UCSD-AML1 (cell line): ENCODE data around the gene HS3ST1.
A peak's percentile ranks its signal among the peaks of the same experiment; 100 is the strongest.

ENCODE experiments used
- DNase-seq: peaks from one replicate; lab custom pipeline; 2025; ENCODE audit not compliant: unreplicated experiment; lab: John Stamatoyannopoulos, UW

Gene HS3ST1

DNA sequence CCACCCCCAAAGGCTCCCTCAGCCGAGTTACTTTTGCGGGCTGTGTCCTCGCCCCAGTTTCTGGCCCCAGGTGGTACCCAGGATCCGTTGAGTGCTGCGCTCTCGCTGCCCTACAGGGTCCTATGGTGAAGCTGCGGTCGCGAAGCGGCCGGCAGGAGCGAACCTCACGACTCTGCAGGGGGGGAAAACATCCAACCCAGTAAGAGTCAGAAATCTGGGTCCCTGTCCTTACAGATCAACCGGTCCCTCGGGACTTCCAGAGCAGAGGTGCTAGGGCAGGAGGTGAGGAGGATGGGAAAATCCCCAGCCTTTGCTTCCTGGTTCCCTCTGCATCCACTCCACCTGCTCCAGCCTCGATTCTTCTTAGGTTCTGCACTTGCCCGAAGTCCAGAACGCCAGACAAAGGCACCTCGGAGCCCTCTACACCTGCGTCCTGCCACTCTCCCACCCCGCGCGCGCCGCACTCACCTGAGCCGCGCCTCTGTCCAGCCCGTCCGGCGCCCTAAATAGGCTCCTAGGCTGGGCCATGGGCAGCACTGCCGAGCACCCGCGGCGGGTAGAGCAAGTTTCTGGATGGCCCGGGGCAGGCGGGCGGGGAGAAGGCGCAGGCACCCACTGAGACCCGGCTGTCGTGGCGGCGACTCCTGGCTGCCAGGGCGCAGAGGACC, at the start of gene HS3ST1:
TSS of gene HS3ST1 (minus strand) at position 664 of the 668 bp plus-strand sequence. CDS start 28,889 bp downstream, outside the sequence.
- no peak for DNase-seq

DNA sequence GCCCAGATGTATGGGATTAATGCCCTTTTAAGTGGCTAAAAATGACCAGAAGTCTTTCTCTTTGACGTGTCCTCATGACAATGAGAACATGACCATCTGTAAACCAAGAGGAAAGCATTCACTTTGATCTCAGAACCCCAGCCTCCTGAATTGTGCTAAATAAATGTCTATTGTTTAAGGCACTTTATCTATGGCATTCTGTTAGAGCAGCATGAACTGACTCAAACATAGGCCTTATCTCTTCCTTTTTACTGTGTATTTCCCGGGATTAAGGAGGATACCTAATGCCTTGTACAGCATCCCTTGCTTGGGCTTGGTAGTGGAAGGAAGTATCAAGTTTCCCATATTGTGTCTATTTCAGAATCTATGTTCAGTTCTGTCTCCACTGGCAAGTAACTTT, 47.2 kb upstream of the HS3ST1 start:
- no peak for DNase-seq

DNA sequence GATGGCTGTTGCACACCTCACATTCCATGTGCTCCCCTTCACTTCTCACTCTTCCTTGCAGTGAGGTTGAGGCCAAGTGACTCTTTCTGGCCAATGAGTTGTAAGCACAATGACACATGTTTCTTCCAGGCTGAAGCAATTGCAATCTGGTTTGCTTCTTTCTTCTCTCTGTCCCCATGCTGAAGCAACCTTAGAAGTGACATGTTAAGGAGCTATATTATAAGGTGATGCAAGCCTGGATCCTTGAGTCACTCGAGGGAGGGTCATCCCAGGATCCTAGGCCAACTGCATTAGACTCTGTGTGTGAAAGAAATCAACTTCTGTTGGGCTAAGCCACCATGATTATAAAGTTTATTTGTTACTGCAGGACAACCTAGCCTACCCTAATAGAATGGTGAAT, 45.5 kb upstream of the HS3ST1 start:
- DNase-seq: no peak

DNA sequence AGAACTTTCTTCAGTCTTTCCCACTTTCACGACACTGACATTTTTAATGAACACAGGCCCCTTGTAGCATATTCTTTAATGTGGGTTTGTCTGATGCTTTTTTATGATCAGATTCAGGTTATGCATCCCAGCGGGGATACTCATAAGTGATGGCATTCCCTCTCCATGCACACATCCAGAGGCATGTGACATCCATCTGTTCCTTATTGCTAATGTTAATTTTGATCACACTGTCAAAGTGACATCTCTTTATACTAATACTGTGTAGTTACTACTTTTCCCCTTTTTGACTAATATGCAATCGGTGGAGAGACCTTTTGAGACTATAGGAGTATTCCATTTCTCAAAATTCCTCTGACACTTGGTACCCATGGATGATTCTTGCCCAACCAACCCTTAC, 43.8 kb upstream of the HS3ST1 start:
- DNase-seq: no peak

DNA sequence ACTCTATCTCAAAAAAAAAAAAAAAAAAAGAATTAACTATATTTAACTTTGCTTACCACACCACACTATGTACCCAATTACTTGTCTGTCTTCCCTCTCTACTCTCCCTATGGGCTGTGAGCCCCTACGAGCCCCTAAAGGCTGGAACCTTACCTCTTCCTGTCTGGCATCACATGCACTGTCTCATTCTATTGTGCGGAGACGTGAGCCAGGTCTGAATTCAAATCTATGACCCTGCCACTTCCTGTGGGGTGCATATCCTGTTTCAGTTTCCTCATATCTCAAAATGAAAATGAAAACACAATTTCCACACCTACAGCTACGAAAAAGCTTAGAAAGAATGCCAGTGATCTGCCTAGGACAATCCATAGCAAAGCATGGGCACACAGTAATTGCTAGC, 42.9 kb upstream of the HS3ST1 start:
- DNase-seq: peak; percentile 56

DNA sequence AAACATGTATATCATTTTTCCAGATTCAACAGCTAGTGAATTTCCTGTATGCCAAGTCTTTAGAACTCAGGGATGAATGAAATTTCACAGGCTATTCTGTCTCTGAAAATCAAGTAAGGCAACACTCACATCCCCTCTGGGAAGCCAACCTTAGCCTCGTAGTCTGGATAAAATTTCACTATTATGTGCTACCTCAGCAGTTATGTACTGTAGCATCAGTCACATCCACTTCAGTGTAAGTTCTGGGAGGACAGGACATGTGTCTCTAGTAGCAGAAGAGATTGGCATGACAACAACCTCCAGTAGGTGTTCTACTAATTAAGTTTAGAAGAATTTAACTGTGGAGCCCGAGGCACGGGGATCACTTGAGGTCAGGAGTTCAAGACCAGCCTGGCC, 42.4 kb upstream of the HS3ST1 start:
- no peak for DNase-seq

DNA sequence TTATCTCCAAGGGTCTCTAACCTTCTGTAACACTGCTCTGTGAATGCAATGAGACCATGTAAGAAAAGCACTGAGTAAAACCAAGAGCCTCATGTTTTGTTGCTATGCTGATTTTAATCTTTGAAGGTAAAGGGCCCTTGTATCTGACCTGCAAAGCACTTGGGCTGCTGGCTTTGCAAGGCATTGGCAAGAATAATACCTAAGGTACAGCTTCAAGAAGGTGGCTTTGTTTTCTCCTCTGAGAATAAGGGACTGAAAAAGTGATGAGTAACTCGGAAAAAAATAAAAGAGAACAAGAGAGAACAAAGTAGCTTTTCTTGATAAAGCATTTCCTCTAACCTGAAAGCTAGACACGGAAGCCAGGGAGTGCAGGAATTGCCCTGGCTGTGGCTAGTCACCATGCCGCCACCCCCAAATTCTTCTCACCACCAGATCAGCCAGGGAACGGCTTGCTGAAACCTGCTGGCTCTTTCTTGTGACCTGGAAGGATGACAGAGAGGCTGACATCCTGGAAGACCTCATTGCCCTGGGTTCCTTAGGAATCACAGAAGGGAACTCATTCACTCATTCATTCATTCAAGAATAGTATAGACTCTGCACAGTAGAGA, 41.8 kb upstream of the HS3ST1 start:
- DNase-seq: peak; percentile 16

DNA sequence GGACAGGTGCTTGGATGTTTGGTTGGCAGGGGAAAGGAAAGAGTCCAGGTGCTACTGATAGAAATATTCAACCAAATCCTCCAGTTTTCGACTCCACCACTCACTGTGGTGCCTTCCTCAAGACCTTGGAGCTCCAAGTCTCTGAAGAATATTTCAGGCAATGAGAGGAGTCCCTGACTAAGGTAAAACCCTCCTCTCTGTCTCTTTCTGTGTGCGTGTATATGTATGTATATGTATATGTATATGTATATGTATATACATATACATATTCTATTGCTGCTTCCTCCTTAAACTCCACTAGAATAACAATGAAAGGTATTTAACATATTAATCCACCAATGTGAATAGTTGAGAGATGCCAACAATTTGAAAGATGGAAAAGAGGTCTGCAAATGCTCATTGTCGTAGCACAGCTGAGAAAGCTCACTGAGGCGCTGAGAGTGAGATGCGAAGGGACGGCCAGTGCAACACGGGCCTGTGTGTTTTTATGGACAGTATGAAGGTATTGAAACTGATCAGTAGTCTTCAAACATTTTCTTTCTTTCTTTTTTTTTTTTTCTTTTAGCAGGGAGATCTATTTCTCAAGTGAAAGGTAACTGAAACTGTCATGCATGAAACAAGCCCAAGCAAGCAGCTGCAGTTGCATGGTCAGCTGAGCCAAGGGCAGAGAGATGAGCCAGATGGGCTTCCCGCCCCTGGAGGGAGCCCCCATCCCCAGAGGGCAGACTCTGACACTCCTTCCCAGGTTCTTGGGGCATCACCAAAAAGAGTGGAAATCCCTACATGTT, 41.1 kb upstream of the HS3ST1 start:
- no peak for DNase-seq

DNA sequence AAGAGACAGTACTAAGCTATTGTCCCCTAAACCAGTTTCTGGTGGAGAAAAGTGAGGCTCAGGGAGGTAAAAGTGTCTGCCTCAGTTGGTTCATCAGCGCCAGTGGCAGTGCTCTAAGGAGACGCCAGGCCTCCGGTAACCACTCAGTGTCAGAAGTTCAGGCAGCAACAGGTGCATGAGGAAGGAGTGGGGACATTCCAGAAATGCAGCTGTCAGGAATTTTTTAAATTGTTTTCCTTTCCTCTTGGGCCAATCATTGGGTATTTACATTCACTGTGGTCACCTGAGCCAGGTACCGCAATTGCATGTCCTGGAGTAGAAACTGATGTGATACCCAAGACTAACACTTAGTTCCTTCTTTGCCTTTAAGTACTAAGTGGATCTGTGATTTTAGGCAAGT, 40.2 kb upstream of the HS3ST1 start:
- DNase-seq: no peak

DNA sequence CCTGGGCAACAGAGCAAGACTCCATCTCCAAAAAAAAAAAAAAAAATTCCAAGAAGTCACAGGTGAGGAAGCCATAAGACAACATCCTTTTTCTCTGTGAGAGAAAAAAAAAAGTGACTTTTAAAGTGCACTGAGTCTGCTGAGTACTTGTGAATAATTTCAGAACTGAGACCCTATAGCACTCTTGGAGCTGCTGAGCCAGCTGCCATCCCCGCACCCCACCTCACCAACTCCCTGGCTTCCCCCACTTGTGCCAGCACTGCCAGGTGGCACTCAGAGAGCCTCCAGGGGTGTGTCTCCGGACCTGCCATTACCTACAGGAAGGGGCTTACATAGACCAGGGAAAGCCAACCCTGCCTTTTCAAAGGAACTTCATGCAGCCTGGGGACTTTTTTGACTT, 39.2 kb upstream of the HS3ST1 start:
- peak; percentile 13 for DNase-seq

DNA sequence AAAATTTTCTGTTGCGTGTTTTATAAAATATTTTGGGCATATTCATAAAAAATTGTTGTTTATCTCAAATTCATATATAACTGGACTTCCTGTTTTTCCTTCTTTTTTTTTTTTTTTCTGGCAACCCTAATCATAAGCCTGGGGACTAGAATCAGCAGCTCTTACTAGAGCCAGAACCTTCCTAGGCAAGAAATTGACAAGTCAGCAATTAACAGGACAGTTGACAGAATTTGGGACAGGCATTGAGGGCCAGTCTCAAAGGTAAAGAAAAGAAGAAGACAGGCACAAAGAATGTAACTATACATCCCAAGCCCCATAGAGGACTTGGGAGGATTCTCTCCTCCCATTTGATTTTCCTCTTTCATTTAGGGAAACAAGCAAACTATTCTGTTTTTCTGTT, 35.0 kb upstream of the HS3ST1 start:
- DNase-seq: no peak

DNA sequence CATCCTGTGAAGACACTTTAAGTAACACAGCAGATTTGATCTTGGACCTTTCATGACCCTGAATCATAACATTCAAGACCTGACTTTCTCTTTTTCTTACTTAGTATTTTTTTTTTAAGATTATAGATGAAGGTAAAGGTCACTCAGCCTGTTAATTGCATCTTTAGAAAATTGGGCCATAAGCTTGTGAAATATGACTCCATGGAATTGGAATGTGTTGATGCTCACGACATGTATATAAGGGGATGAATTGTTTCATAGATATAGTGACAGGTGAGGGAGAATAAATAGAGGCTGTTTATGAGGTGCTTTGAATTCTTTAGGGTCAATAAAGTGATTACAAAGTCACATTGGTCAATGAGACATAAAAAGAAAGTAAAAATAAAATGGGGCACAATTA, 27.7 kb upstream of the HS3ST1 start:
- DNase-seq: no peak

DNA sequence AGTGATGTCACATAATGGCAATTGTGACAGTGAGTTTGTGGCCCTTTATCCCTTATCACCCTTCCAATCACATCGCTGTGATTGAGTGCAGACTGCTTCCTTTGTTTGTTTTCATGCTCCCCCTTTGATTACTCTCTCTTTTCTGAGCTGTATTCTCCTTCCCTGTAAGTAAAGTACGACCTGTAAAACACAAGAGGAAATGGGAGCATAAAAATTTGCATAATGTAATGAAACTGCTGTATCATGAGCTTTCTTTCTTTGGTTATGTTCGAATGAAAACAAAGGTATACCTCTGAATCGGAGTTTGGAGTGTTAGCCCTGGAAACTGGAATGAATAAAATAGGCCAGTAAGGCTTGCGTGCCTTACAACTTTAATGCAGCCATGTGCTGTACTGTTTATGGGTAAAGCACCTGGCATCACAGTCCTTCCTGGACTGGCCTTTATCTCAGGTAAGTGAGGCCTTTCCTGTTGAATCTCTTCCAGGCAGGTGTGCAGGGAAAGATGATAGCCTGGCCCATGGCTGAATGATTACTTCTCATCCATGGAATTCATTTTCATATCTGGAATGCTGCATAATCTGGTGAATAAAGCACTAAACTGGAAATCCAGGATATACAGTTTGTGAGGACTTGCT, 26.6 kb upstream of the HS3ST1 start:
- no peak for DNase-seq

DNA sequence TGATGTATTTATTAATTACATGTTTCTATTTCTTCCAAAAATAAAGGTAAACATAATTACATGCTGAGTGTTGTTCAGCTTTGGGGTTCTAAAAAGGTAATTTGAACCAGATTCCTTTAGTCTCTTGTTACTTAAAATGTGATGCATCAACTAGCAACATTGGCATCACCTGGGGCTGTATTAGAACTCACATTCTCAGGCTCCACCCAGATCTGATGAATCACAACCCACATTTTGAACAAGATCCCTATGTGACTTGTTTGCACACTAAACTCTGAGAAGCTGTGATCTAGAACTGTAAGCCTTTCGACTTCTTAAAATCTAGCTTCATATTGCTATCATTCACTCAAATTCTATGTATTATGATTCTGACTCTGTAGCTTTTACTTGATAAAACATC, 23.0 kb upstream of the HS3ST1 start:
- DNase-seq: no peak

DNA sequence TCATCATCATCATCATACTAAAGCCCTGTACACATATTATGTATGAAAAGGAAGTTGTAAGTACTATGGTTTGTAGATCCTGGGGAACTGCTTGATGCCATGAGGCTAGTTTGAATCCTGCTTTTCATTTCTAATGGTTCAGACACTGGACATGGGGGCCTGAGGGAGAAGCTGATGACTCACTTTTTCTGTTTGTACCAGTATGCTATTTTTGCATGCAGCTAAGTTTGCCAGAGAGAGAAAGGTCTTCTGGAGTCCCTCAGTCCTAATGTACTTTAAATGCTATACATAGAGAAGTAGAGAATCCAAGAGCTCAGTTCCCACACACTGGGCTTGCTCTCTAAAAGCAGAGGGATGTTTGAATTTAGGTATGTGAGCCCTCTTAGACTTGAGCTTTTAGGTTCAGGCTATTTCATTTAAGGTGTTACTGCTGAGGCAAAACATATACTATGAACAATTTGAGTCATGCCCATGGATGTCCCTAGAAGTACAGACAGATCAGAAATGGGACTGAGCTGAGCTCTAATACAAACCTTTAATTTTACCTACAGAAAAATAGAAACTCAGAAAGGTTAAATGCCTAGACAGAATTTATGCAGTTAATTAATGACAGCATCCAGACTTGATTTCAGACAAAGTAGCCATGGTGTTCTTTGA, 17.6 kb upstream of the HS3ST1 start:
- DNase-seq: no peak

DNA sequence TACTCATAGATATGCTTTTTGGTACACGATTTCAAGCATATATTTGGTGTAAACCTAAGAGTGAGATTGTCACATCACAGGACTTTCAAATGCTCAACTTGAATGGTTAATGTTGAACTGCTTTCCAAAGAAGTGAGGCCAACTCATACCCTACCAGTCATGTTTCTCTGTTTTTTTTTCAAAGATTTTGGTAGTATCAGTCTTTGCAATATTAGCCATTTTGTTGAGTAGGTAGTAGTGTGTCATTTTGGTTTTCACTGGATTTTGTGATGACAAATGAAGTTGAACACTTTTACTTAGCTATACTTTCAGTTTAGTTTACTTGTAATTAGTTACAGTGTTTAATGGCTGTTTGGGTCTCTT, 12.5 kb upstream of the HS3ST1 start:
- no peak for DNase-seq

DNA sequence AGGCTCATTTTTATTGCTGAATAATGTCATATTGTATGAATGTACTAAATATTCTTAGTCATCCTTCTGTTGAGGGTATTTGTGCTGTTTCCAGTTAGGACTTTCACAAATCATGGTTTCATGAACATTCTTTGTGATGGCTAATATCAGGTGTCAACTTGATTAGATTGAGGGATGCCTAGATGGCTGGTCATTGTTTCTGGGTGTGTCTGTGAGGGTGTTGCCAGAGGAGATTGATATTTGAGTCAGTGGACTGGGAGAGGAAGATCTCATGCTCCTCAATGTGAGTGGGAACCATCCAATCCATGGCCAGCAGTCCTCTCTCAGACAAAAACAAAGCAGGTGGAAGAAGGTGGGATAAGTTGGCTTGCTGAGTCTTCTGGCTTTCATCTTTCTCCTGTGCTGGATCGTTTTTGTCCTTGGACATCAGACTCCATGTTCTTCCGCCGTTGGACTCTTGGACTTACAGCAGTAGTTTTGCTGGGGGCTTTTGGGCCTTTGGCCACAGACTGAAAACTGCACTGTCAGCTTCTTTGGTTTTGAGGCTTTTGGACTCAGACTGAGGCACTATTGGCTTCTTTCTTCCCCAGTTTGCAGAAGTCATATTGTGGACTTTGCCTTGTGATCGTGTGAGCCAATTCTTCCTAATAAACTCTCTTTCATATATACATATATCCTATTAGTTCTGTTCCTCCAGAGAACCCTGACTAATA, 11.9 kb upstream of the HS3ST1 start:
- DNase-seq: no peak

DNA sequence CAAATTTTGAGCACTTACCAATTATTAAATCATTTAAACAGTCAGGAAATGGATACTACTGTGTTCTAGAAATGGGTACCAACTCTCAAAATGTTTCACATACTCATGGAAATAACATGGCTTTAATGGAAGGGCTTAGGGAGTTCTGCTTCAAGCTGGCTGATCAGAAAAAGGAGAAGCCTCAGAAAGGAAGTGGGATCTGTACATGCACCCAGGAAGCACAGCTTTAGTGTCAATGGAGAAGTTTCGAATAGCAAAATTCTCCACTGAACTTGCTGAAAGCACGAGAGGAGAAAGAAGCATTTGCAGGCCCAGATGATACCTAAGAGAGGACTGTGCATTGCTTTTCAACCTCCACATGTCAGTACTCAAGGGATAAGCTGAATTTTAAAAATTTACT, 11.1 kb upstream of the HS3ST1 start:
- DNase-seq: no peak

DNA sequence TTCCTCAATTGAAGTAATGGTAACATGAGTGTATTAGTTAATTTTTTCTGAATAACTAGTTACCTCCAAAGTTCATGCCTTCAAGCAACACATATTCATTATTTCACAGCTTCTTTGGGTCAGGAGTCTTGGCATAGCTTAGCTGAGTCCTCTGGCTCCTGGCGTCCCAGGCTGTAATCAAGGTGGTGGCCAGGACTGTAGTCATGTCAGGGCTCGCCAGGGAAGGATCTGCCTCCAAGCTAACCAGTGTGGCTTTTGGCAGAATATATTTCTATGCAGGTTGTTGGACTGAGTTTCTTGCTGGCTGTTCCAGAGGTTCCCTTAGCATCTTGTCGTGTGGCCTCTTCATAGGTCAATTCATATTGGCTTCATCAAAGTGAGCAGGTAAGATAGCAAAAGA, 10.0 kb upstream of the HS3ST1 start:
- no peak for DNase-seq

DNA sequence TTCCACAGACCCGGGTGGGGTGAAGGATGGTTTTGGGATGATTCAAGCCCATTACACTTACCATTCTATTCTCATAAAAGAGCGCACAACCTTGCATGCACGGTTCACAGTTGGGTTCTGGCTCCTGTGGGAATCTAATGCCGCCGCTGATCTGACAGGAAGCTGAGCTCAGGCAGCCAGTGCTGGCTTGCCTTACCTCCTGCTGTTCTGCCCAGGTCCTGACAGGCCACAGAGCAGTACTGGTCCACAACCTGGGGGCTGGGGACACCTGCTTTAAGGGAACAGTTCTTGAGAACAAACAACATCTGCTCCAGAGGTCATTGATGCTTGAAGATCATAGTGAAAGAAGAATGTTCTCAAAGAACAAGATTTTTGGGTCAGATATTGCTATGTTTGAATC, 8.0 kb upstream of the HS3ST1 start:
- peak; percentile 10 for DNase-seq

DNA sequence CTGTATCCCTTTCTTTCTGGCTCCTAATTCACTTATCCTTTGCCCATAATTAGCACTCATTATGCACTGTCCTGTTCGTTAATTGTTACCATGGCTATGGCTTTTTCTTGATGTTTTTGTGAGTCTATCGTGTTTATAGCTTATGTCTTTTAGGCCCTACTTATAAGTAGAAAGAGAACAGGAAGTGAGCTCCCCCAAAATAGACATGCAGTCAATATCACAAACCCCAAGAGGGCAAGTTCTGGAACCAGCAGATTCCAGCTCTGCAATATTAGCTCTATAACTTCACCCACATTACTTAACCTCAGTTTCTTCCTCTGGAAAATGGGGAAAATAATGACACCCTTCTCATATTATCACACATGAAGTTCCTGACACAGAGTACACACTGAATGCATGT, 7.4 kb upstream of the HS3ST1 start:
- DNase-seq: no peak
